ENCODE measurements around the gene RLN3. TPM values are rescaled to one million over a fixed set of nuclear protein-coding genes. Genes with fewer than 3 reads are reported as not detected.
A peak's percentile ranks its signal among the peaks of the same experiment; 100 is the strongest.

Gene RLN3
- total RNA-seq, 1 experiment from 2014 or later, result not detected

DNA sequence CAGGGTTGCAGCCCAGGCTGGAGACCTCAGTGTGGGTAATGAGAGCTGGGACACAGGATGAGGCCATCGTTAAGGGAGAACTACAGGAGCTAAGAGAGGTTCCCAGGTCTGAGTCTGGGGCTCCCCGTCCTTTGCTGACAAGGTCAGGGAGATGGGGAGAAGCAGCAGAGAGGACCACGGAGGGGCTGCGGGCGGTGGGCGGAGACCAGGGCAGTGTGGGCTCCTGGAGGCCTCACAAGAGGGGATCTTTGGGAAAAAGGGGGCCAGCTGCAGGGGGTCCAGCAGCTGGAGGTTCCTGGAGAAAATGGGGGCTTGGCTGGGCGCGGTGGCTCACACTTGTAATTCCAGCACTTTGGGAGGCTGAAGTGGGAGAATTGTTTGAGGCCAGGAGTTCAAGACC lies 37.9 kb upstream of the RLN3 start:
- DNase-seq (ENCODE audit: low read depth, low spot score), result no peak
- in situ Hi-C loops (cut with HindIII; ENCODE audit: low pct_unique_long_range_greater_than_20kb, low sequenced_read_pairs), result no loop called here

- no peak for DNase-seq (ENCODE audit: low read depth, low spot score)
- in situ Hi-C loops (cut with HindIII; ENCODE audit: low pct_unique_long_range_greater_than_20kb, low sequenced_read_pairs), result no loop called here
Observed at GRCh38 chr19:13992025-13992424, 35.9 kb upstream of the RLN3 start.

GRCh38 chr19:13993590-13994300 lies 34.2 kb upstream of the RLN3 start:
- no peak for DNase-seq (ENCODE audit: low read depth, low spot score)
- in situ Hi-C loops (cut with HindIII; ENCODE audit: low pct_unique_long_range_greater_than_20kb, low sequenced_read_pairs), result no loop called here

- DNase-seq (ENCODE audit: low read depth, low spot score), result no peak
- in situ Hi-C loops (cut with HindIII; ENCODE audit: low pct_unique_long_range_greater_than_20kb, low sequenced_read_pairs), result no loop called here
Observed at GRCh38 chr19:13995017-13995728, 32.8 kb upstream of the RLN3 start.

- in situ Hi-C loops (cut with HindIII; ENCODE audit: low pct_unique_long_range_greater_than_20kb, low sequenced_read_pairs), result no loop called here
- DNase-seq (ENCODE audit: low read depth, low spot score), result no peak
Observed at GRCh38 chr19:13995878-13996765, 31.8 kb upstream of the RLN3 start.

- DNase-seq (ENCODE audit: low read depth, low spot score), result no peak
- in situ Hi-C loops (cut with HindIII; ENCODE audit: low pct_unique_long_range_greater_than_20kb, low sequenced_read_pairs), result no loop called here
Observed at GRCh38 chr19:13996928-13997630, 30.9 kb upstream of the RLN3 start.

DNA sequence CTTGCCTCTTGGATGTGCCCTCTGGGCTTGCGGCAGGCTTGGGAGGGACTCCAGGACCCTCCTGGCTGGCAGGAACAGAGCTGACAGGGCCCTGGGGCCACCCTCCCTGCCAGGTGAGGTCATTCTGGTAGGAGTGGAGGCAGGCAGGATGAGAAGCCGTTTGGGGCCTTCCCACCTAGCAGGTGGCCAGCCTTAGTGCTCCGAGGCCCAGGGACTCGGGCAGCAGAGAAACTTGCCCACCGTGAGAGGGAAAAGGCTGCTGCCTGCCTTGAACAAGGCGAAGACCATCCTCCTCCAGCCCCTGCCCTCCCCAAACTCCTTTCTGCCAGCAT lies 30.4 kb upstream of the RLN3 start:
- no peak for DNase-seq (ENCODE audit: low read depth, low spot score)
- in situ Hi-C loops (cut with HindIII; ENCODE audit: low pct_unique_long_range_greater_than_20kb, low sequenced_read_pairs), result no loop called here

GRCh38 chr19:13998426-13998825 lies 29.5 kb upstream of the RLN3 start:
- DNase-seq (ENCODE audit: low read depth, low spot score), result no peak
- in situ Hi-C loops (cut with HindIII; ENCODE audit: low pct_unique_long_range_greater_than_20kb, low sequenced_read_pairs), result no loop called here

- in situ Hi-C loops (cut with HindIII; ENCODE audit: low pct_unique_long_range_greater_than_20kb, low sequenced_read_pairs), result no loop called here
- no peak for DNase-seq (ENCODE audit: low read depth, low spot score)
Observed at GRCh38 chr19:13999085-13999484, 28.9 kb upstream of the RLN3 start.

- in situ Hi-C loops (cut with HindIII; ENCODE audit: low pct_unique_long_range_greater_than_20kb, low sequenced_read_pairs), result no loop called here
- no peak for DNase-seq (ENCODE audit: low read depth, low spot score)
Observed at GRCh38 chr19:14000691-14001375, 27.1 kb upstream of the RLN3 start.

DNA sequence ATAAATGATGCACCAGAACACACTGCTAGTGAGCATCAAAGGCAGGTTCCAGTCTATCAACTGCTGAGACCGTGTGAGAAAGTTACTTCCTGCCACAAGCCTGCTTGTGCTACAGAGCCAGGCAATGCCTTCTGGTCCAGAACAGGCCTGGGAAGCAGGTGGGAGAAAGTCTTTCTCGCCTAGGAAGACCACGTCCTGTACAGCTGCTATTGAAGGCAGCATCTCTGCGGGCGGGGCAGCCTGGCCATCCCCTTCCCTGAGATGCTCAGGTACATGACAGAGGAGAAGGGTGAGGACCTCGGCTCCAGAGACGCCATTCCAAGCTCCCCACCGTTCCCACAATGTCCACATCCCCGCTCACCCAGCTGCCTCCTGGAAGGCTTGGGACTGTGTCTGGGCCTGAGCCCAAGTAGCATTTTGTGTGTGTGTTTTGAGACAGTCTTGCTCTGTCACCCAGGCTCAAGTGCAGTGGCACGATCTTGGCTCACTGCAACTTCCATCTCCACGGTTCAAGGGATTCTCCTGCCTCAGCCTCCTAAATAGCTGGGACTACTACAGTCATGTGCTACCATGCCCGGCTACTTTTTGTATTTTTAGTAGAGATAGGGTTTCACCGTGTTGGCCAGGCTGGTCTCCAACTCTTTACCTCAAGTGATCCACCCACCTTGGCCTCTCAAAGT lies 25.2 kb upstream of the RLN3 start:
- in situ Hi-C loops (cut with HindIII; ENCODE audit: low pct_unique_long_range_greater_than_20kb, low sequenced_read_pairs), result no loop called here
- DNase-seq (ENCODE audit: low read depth, low spot score), result no peak

GRCh38 chr19:14003251-14004055 lies 24.5 kb upstream of the RLN3 start:
- in situ Hi-C loops (cut with HindIII; ENCODE audit: low pct_unique_long_range_greater_than_20kb, low sequenced_read_pairs), result no loop called here
- peak; percentile 29 for DNase-seq (ENCODE audit: low read depth, low spot score)

DNA sequence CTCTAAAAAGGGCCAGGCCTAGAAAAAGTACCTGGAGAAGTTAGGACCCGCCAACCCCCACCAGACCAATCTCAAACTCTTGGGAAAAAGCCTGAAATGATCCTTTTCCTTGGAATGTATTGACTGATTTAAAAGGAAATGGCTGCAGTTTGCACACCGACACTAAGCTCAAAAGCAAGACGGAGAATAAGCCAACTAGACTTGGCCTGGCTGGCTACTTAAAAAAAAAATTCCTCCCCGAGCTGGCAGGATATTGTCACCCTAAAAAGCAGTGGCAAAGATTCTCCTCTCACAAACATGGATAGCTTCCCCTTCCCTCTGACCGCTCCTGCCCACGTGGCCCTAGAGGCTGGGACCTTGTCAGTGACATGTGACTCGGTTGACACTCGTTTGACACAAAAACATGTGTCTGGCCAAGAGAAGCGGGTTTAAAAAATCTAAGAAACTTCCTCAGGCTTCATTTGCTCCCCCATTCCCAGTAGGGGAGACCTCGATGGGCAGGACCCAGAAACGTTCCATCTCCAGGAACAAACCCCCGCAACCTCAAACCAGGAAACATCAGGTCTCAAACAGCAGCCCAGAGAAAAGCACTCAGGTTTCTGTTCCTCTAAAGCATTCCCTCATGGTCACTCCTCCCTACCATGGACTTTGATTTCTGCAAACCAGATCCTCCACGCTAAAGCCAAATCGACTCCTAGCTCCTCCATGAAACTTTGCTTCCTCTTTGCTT lies 23.2 kb upstream of the RLN3 start:
- peak; percentile 37 for DNase-seq (ENCODE audit: low read depth, low spot score)
- in situ Hi-C loops (cut with HindIII; ENCODE audit: low pct_unique_long_range_greater_than_20kb, low sequenced_read_pairs), result no loop called here

GRCh38 chr19:14005349-14006084 lies 22.4 kb upstream of the RLN3 start:
- peak; percentile 78 for DNase-seq (ENCODE audit: low read depth, low spot score)
- in situ Hi-C loops (cut with HindIII; ENCODE audit: low pct_unique_long_range_greater_than_20kb, low sequenced_read_pairs), result no loop called here

All from SK-MEL-5 (cell line).